ENCODE measurements around the gene PNKD.

PNKD gene

DNA sequence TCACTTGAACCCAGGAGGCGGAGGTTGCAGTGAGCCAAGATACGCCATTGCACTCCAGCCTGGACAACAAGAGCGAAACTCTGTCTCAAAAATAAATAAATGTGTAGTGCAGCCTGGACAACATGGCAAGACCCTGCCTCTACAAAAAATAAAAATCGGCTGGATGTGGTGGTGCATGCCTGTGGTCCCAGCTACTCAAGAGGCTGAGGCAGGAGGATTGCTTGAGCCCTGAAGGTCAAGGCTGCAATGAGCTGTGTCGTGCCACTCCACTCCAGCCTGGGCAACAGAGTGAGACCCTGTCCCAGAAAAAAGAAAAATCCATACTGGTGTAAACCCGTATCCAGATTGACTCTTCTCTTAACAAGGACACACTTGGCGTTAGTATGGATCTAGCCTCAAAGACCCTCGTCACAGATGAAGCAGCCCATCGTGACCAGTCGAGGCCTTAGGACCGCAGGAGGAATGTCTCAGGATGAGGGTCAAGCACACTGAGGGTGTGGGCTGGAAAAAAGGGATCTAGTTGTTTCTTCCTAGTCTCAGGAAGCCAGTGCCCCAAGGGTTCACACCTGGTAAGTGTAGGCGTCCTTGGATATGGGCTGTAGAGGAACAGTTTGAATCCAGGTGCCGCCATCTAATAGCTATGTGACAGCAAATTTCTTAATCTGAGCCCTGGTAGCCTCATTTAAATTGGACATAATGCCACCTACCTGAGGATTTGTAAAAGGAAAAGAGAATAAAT lies 13.5 kb upstream of the PNKD start:
- Histone ChIP-seq H3K36me3 (ENCODE audit: insufficient read depth, low read length) (peaks cover 33% of the 10 kb centered on the region), H3K27me3 (ENCODE audit: insufficient read depth, low read length) (no peaks in the 10 kb centered on the region), H3K79me2 (ENCODE audit: control insufficient read depth, insufficient read depth, low read length, unreplicated experiment) (no peaks in the 10 kb centered on the region), H2AFZ (ENCODE audit: low read length, unreplicated experiment) (no peak overlapping the region), H3K4me3 (ENCODE audit: low read depth, low read length) (no peak overlapping the region), H3K27ac (ENCODE audit: low read depth, low read length) (no peak overlapping the region), H3K4me1 (ENCODE audit: control insufficient read depth, insufficient read depth, low read length, unreplicated experiment) (peaks cover 19% of the 10 kb centered on the region)

DNA sequence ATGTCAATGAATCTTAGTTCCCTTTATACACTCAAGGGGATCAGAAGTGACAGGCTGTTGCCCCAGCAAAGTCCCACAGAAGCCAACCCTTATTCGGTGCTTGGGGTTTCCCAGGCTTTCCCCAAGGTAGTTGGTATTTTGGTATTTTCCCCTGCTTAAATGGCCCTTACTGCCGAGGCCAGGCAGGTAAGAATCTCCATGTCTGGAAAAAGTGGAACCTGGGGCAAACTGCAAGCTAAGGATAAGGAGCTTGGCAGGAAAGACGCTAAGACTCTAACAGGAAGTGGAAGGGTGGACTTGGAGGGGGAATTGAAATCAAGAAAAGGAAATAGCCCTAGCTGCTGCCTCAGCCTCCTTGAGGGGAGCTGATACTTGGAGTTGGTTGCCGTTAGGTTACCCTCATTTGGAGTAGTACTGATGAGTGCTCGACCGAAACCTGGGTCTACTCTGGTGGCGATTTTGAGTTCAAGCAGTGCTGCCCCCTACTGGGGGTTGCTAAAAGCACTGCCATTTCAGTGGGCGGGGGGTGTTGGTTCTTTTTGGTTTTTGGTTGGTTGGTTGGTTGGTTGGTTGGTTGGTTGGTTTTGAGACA lies 12.8 kb upstream of the PNKD start:
- H3K27me3 ChIP-seq (ENCODE audit: insufficient read depth, low read length), result no peaks in the 10 kb centered on the region
- H3K79me2 ChIP-seq (ENCODE audit: control insufficient read depth, insufficient read depth, low read length, unreplicated experiment), result no peaks in the 10 kb centered on the region
- no peak overlapping the region for H2AFZ ChIP-seq (ENCODE audit: low read length, unreplicated experiment)
- H3K27ac ChIP-seq (ENCODE audit: low read depth, low read length), result no peak overlapping the region
- H3K4me3 ChIP-seq (ENCODE audit: low read depth, low read length), result no peak overlapping the region
- peaks cover 30% of the 10 kb centered on the region for H3K36me3 ChIP-seq (ENCODE audit: insufficient read depth, low read length)
- H3K4me1 ChIP-seq (ENCODE audit: control insufficient read depth, insufficient read depth, low read length, unreplicated experiment), result peaks cover 19% of the 10 kb centered on the region

DNA sequence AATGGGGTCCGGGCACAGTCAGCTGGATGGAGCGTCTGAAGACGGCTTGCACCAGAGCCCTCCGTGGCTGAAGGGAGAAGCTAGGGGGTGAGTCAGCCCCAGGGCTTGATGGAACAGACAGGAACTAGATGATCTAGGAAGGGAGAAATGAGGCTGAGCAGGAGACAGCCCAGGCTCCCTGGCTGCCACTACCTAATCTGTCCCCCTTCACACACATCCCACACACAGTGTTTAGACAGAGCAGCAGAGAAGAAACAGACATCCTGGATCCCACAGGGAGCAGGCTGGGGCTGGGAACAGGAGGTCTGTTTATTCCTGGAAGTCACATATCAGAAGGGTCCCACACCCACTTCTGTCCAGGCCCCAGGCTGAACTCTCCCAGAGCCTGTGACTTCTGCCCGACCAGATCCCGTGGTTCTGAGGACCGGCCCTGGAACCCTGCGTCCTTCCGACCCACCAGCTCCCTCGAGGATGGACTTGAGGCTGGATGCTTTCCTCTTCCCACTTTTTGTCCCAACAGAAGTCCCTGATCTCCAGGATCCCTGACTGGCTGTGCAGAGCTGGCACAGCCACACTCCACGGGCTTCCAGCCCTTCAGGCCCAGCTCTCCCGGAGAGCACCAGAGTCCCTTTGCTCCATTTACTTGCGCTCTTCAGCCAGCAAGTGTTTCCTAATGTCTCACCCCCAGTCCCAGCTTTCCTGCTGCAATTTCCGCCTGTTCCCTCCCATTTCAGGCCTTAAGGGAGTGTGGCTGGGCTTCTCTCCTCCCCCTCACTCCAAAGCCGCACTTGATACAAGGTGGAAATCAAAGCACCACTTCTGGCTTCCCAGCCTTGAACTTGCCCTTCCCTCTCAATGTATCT lies 11.0 kb upstream of the PNKD start:
- no peak overlapping the region for H2AFZ ChIP-seq (ENCODE audit: low read length, unreplicated experiment)
- H3K27me3 ChIP-seq (ENCODE audit: insufficient read depth, low read length), result no peaks in the 10 kb centered on the region
- H3K4me3 ChIP-seq (ENCODE audit: low read depth, low read length), result no peak overlapping the region
- peak overlapping the region; percentile 16; the same call in 1 of the 2 replicates for H3K27ac ChIP-seq (ENCODE audit: low read depth, low read length)
- peaks cover 19% of the 10 kb centered on the region for H3K4me1 ChIP-seq (ENCODE audit: control insufficient read depth, insufficient read depth, low read length, unreplicated experiment)
- H3K36me3 ChIP-seq (ENCODE audit: insufficient read depth, low read length), result peaks cover 14% of the 10 kb centered on the region
- no peaks in the 10 kb centered on the region for H3K79me2 ChIP-seq (ENCODE audit: control insufficient read depth, insufficient read depth, low read length, unreplicated experiment)

DNA sequence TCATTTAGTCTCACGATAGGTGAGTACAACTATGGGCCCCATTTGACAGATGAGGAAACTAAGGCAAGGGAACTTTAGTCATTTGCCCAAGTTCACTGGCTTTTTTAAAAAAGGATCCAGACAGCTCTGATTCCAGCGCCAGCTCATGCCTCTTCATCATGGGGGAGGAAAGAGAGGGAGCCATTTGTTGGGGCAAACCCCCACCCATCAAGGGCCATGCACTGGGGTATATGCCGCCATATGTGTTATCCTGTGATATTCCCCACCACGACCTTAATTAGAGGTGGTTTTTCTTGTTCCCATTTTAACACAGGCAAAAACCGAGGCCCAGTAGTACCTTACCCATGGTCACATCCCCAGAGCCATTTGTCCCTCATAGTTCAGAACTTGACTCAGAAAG lies 10.2 kb upstream of the PNKD start:
- H3K27ac ChIP-seq (ENCODE audit: low read depth, low read length), result no peak overlapping the region
- H3K4me1 ChIP-seq (ENCODE audit: control insufficient read depth, insufficient read depth, low read length, unreplicated experiment), result peaks cover 19% of the 10 kb centered on the region
- no peak overlapping the region for H3K4me3 ChIP-seq (ENCODE audit: low read depth, low read length)
- H3K36me3 ChIP-seq (ENCODE audit: insufficient read depth, low read length), result peaks cover 9% of the 10 kb centered on the region
- H3K79me2 ChIP-seq (ENCODE audit: control insufficient read depth, insufficient read depth, low read length, unreplicated experiment), result no peaks in the 10 kb centered on the region
- no peaks in the 10 kb centered on the region for H3K27me3 ChIP-seq (ENCODE audit: insufficient read depth, low read length)
- H2AFZ ChIP-seq (ENCODE audit: low read length, unreplicated experiment), result no peak overlapping the region

DNA sequence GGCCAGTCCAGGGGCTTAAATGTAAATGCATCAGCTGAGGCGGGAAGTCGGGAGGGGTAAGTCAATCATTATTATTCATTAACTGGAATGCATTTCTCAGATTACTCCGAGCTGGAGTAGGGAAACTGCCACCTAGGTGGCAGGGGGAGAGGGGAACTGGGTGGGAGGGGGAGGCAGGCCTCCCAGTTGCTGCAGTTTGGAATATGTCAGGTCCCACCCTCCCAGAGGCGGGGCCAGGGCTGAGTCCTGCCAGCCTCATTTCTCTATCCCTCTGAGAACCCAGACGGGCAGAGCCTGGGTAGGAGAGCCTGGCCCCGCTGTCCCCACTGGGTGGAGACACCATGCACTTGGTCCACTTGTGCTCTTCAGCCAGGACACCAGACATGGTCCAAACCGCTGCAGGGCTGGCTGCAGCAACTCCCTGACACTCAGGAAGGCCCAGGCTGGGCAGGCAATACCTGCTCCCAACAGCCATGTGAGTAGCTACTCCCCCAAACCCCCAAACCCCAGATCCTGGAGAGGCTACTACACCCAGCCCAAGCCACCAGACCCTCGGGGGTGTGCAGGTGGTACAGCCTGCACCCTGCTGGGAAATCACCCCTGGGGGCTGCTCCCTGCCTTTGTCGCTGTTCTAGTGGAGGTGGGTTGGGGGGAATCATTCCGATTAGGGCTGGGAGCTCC lies 9.4 kb upstream of the PNKD start, which contains the start of gene GPBAR1:
TSS of gene GPBAR1 (plus strand) at position 274 of the 681 bp plus-strand sequence. CDS start 1,710 bp downstream, outside the sequence.
- Histone ChIP-seq H3K79me2 (ENCODE audit: control insufficient read depth, insufficient read depth, low read length, unreplicated experiment) (no peaks in the 10 kb centered on the region), H3K27ac (ENCODE audit: low read depth, low read length) (no peak within 1 kb of the TSS), H3K4me1 (ENCODE audit: control insufficient read depth, insufficient read depth, low read length, unreplicated experiment) (peaks cover 19% of the 10 kb centered on the region), H3K4me3 (ENCODE audit: low read depth, low read length) (no peak within 1 kb of the TSS), H3K27me3 (ENCODE audit: insufficient read depth, low read length) (no peaks in the 10 kb centered on the region), H2AFZ (ENCODE audit: low read length, unreplicated experiment) (no peak within 1 kb of the TSS), H3K36me3 (ENCODE audit: insufficient read depth, low read length) (peaks cover 3% of the 10 kb centered on the region; the same call in 1 of the 2 replicates)

DNA sequence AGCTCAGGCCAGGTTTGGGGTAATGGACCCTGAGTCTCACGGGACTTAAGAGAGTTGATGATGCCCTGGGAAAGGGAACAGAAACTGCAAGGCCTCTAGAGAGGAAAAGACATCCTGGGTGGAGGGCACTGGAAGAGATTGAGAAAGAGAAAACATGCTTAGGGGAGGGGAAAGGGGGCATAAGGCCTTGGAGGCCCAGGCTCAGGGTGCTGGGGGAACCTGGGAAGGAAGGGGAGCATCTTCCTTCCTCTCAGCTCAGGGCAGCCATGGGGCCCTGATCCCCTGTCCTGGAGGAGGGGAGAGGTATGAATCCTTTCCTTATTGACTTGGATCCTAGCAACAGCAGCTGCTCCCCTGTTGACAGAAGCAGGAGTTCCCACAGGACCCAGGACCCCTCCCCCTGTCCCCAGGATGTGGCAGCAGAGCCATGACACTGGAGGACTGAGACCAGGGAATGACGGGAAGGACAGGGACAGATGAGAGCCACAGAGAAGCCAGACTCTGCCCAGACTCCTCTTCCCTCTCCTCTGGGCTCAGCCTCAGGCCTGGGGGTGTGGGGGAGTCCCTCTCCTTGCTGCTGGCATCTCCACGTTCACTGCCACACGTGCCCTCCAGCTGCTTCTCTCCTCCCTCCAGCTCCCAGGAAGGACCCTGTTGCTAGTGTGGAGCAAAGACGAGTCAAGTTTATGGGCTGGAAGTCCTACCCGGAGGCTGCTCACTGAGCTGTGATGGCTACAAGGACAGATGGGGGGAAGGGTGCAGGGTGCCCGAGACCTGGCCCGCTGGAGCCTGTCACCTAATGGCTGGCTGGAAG lies 8.7 kb upstream of the PNKD start:
- H3K27ac ChIP-seq (ENCODE audit: low read depth, low read length), result no peak overlapping the region
- H3K36me3 ChIP-seq (ENCODE audit: insufficient read depth, low read length), result no peaks in the 10 kb centered on the region; the same call in 1 of the 2 replicates
- H3K79me2 ChIP-seq (ENCODE audit: control insufficient read depth, insufficient read depth, low read length, unreplicated experiment), result no peaks in the 10 kb centered on the region
- no peak overlapping the region for H3K4me3 ChIP-seq (ENCODE audit: low read depth, low read length)
- H3K27me3 ChIP-seq (ENCODE audit: insufficient read depth, low read length), result no peaks in the 10 kb centered on the region
- H3K4me1 ChIP-seq (ENCODE audit: control insufficient read depth, insufficient read depth, low read length, unreplicated experiment), result peaks cover 19% of the 10 kb centered on the region
- no peak overlapping the region for H2AFZ ChIP-seq (ENCODE audit: low read length, unreplicated experiment)

DNA sequence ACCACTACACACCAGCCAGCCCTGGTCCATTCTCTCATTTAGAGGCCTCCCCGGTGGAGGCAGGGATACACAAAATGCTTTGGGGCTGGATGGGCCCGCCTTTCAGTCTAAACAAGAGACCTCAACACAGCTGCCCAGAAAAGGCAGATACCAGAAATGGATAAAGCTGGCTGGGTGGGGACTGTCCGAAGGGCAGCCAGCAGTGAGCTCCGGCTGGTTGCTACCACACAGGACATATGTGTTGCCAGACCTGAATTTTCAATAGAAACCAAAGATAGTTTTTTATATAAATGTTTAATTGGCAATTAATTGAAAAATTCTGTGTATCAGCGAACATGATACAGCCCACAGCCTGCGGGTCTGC lies 8.1 kb upstream of the PNKD start:
- peaks cover 19% of the 10 kb centered on the region for H3K4me1 ChIP-seq (ENCODE audit: control insufficient read depth, insufficient read depth, low read length, unreplicated experiment)
- no peak overlapping the region for H3K4me3 ChIP-seq (ENCODE audit: low read depth, low read length)
- no peak overlapping the region for H2AFZ ChIP-seq (ENCODE audit: low read length, unreplicated experiment)
- H3K27ac ChIP-seq (ENCODE audit: low read depth, low read length), result no peak overlapping the region
- no peaks in the 10 kb centered on the region for H3K27me3 ChIP-seq (ENCODE audit: insufficient read depth, low read length)
- no peaks in the 10 kb centered on the region; the same call in 1 of the 2 replicates for H3K36me3 ChIP-seq (ENCODE audit: insufficient read depth, low read length)
- H3K79me2 ChIP-seq (ENCODE audit: control insufficient read depth, insufficient read depth, low read length, unreplicated experiment), result no peaks in the 10 kb centered on the region

DNA sequence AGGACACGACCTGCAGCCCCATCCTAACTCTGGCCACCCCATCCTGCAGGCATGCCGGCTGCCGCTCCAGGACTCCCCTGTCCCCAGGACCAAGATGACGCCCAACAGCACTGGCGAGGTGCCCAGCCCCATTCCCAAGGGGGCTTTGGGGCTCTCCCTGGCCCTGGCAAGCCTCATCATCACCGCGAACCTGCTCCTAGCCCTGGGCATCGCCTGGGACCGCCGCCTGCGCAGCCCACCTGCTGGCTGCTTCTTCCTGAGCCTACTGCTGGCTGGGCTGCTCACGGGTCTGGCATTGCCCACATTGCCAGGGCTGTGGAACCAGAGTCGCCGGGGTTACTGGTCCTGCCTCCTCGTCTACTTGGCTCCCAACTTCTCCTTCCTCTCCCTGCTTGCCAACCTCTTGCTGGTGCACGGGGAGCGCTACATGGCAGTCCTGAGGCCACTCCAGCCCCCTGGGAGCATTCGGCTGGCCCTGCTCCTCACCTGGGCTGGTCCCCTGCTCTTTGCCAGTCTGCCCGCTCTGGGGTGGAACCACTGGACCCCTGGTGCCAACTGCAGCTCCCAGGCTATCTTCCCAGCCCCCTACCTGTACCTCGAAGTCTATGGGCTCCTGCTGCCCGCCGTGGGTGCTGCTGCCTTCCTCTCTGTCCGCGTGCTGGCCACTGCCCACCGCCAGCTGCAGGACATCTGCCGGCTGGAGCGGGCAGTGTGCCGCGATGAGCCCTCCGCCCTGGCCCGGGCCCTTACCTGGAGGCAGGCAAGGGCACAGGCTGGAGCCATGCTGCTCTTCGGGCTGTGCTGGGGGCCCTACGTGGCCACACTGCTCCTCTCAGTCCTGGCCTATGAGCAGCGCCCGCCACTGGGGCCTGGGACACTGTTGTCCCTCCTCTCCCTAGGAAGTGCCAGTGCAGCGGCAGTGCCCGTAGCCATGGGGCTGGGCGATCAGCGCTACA lies 7.4 kb upstream of the PNKD start:
- peaks cover 19% of the 10 kb centered on the region for H3K4me1 ChIP-seq (ENCODE audit: control insufficient read depth, insufficient read depth, low read length, unreplicated experiment)

More for the DNA sequence above, 7.4 kb upstream of the PNKD start:
- no peaks in the 10 kb centered on the region for H3K27me3 ChIP-seq (ENCODE audit: insufficient read depth, low read length)
- H3K27ac ChIP-seq (ENCODE audit: low read depth, low read length), result no peak overlapping the region
- no peak overlapping the region for H3K4me3 ChIP-seq (ENCODE audit: low read depth, low read length)
- H3K36me3 ChIP-seq (ENCODE audit: insufficient read depth, low read length), result no peaks in the 10 kb centered on the region; the same call in 1 of the 2 replicates
- no peak overlapping the region for H2AFZ ChIP-seq (ENCODE audit: low read length, unreplicated experiment)
- no peaks in the 10 kb centered on the region for H3K79me2 ChIP-seq (ENCODE audit: control insufficient read depth, insufficient read depth, low read length, unreplicated experiment)

Data from ACC112 (cell line).